HepG2 (cell line): ENCODE data around the gene FAM187B. TPM values are rescaled to one million over a fixed set of nuclear protein-coding genes. Genes with fewer than 3 reads are reported as not detected.

ENCODE experiments used
- FLYWCH1 ChIP-seq: sonication (generic); formaldehyde crosslinking; IDR thresholded peaks from 2 replicates; pipeline ENCODE4 v1.8.1; 2023; ENCODE audit warnings: mild to moderate bottlenecking, missing genetic modification reagents
- FOXK1 ChIP-seq: sonication (generic); formaldehyde crosslinking; IDR thresholded peaks from 2 replicates; pipeline ENCODE4 v1.4.0; 2020; ENCODE audit warnings: low read depth, missing genetic modification reagents, borderline replicate concordance
- GATAD2A ChIP-seq: IDR thresholded peaks from 2 replicates; pipeline ENCODE4 v1.6.1; 2016
- HDAC2 ChIP-seq: sonication (generic); formaldehyde crosslinking; IDR thresholded peaks from 2 replicates; pipeline ENCODE4 v1.4.0; 2020; ENCODE audit warnings: missing genetic modification reagents
- HMG20A ChIP-seq: IDR thresholded peaks from 2 replicates; pipeline ENCODE4 v1.6.1; 2016; ENCODE audit warnings: borderline replicate concordance
- MED13 ChIP-seq: sonication (generic); formaldehyde crosslinking; IDR thresholded peaks from 2 replicates; pipeline ENCODE4 v1.5.0; 2020; ENCODE audit warnings: missing genetic modification reagents
- MLXIP ChIP-seq: sonication (generic); formaldehyde crosslinking; IDR thresholded peaks from 2 replicates; pipeline ENCODE4 v1.9.0; 2021; ENCODE audit warnings: missing genetic modification reagents, borderline replicate concordance
- NFIC ChIP-seq: IDR thresholded peaks from 2 replicates; pipeline ENCODE4 v1.6.1; 2012; ENCODE audit warnings: mild to moderate bottlenecking, low read length, inconsistent platforms
- NPAS2 ChIP-seq: sonication (generic); formaldehyde crosslinking; IDR thresholded peaks from 2 replicates; pipeline ENCODE4 v1.8.0; 2022; ENCODE audit warnings: mild to moderate bottlenecking, missing genetic modification reagents, borderline replicate concordance
- PCBP2 ChIP-seq: fragments of 200-400 bp; formaldehyde crosslinking; optimal IDR thresholded peaks from 2 replicates; pipeline ENCODE3; 2018; ENCODE audit warnings: low read length, low read depth; ENCODE audit not compliant: poor library complexity, severe bottlenecking
- PRDM15 ChIP-seq: sonication (generic); formaldehyde crosslinking; IDR thresholded peaks from 2 replicates; pipeline ENCODE4 v1.4.0; 2020; ENCODE audit warnings: missing genetic modification reagents
- PRDM4 ChIP-seq: sonication (generic); formaldehyde crosslinking; IDR thresholded peaks from 2 replicates; pipeline ENCODE4 v1.9.0; 2021; ENCODE audit warnings: missing genetic modification reagents, borderline replicate concordance
- RCOR2 ChIP-seq: IDR thresholded peaks from 2 replicates; pipeline ENCODE4 v1.6.1; 2016; ENCODE audit warnings: missing biosample characterization, missing genetic modification reagents
- RORA ChIP-seq: sonication (generic); formaldehyde crosslinking; IDR thresholded peaks from 2 replicates; pipeline ENCODE4 v1.5.0; 2020; ENCODE audit warnings: mild to moderate bottlenecking, missing genetic modification reagents, moderate library complexity
- SRY ChIP-seq: sonication (generic); formaldehyde crosslinking; IDR thresholded peaks from 2 replicates; pipeline ENCODE4 v1.8.0; 2022; ENCODE audit warnings: mild to moderate bottlenecking, missing genetic modification reagents
- ZNF331 ChIP-seq: sonication (generic); formaldehyde crosslinking; IDR thresholded peaks from 2 replicates; pipeline ENCODE4 v1.4.0; 2020; ENCODE audit warnings: missing genetic modification reagents
- ZNF337 ChIP-seq: sonication (generic); formaldehyde crosslinking; IDR thresholded peaks from 2 replicates; pipeline ENCODE4 v1.5.1; 2020; ENCODE audit warnings: missing genetic modification reagents, low read depth, mild to moderate bottlenecking, borderline replicate concordance
- ZNF547 ChIP-seq: sonication (generic); formaldehyde crosslinking; IDR thresholded peaks from 2 replicates; pipeline ENCODE4 v1.5.1; 2020; ENCODE audit warnings: mild to moderate bottlenecking, missing genetic modification reagents
- ZNF713 ChIP-seq: sonication (generic); formaldehyde crosslinking; IDR thresholded peaks from 2 replicates; pipeline ENCODE4 v1.4.0; 2020; ENCODE audit warnings: mild to moderate bottlenecking, missing genetic modification reagents
- ZNF792 ChIP-seq: IDR thresholded peaks from 2 replicates; pipeline ENCODE4 v1.6.1; 2016
- polyA plus RNA-seq, 8 experiments: library from polyadenylated mRNA; depleted of rRNA in 3 of 8; stranded (reverse) in 7 of 8; unstranded in 1 of 8; fragments of >200 nt; fragmentation: Illumina TruSeq in 4 of 8; extraction: Trizol in 4 of 8; gene quantifications; 2 replicates each; pipeline versions ENCODE4 v1.2.1 to v1.2.3, GENCODE V29; 2011 to 2016; ENCODE audit warnings: low read depth in 4 of 8, missing spikeins in 1 of 8, mixed read lengths in 1 of 8; ENCODE audit not compliant: insufficient read depth in 1 of 8
- total RNA-seq, 5 experiments: library from RNA; depleted of rRNA; stranded (reverse); fragments of >200 nt; fragmentation: Illumina TruSeq; extraction: Trizol; gene quantifications; 2 replicates each; pipeline ENCODE4 v1.2.3, GENCODE V29; 2016; ENCODE audit warnings: low read depth in 1 of 5

The FAM187B gene
- total and polyA plus RNA-seq, 2 of the 13 experiments (the other 11 are each of a cell fraction or from before 2014, with no cell fraction given): not detected

- TF ChIP-seq NPAS2 (CRISPR knock-in tag) (no peak), ZNF792 (CRISPR knock-in tag) (peak; percentile 75), PCBP2 (no peak), ZNF331 (CRISPR knock-in tag) (peak; percentile 57), PRDM15 (peak; percentile 97), FLYWCH1 (no peak), ZNF337 (CRISPR knock-in tag) (no peak), FOXK1 (CRISPR knock-in tag) (peak; percentile 98), ZNF547 (0 out of 2 replicates have a peak, but pooled peaks have one; percentile 88), NFIC (peak; percentile 34; the same call in 1 of the 2 replicates), ZNF713 (CRISPR knock-in tag) (0 out of 2 replicates have a peak, but pooled peaks have one; percentile 92), MED13 (peak; percentile 63; the same call in 1 of the 2 replicates), SRY (CRISPR knock-in tag) (peak; percentile 83), PRDM4 (CRISPR knock-in tag) (0 out of 2 replicates have a peak, but pooled peaks have one; percentile 32), MLXIP (peak; percentile 80), HMG20A (CRISPR knock-in tag) (no peak), HDAC2 (CRISPR knock-in tag) (peak; percentile 46; the same call in 1 of the 2 replicates), GATAD2A (CRISPR knock-in tag) (0 out of 2 replicates have a peak, but pooled peaks have one; percentile 19), RORA (no peak), RCOR2 (peak; percentile 54; the same call in 1 of the 2 replicates)
These were observed 20.0 kb upstream of the FAM187B start, which contains the start of gene LSR (continued) for GRCh38 chr19:35248310-35249145.
